Keratinocyte (primary cell): ENCODE data around the gene PLCB3. TPM values are rescaled to one million over a fixed set of nuclear protein-coding genes. Genes with fewer than 3 reads are reported as not detected.

Source experiments
- DNase-seq: peaks from one replicate; pipeline ENCODE4 v3.0.0-alpha.2; 2011; ENCODE audit warnings: low read depth, missing footprints, low spot score
- FAIRE-seq: peaks from 2 replicates; lab custom pipeline; 2011; peaks lifted over from hg19 to GRCh38; lab: Jason Lieb, UNC
- H2AFZ ChIP-seq: 2 replicates; pipeline ENCODE4 v1.6.0; 2012; ENCODE audit warnings: low read length, control low read depth, inconsistent platforms; ENCODE audit not compliant: control insufficient read depth
- H3K27ac ChIP-seq: 2 replicates; pipeline ENCODE4 v1.5.1; 2011; ENCODE audit warnings: low read length; ENCODE audit not compliant: control insufficient read depth, insufficient read depth
- H3K27me3 ChIP-seq: 3 replicates; pipeline ENCODE4 v1.6.0; 2011; ENCODE audit warnings: low read length; ENCODE audit not compliant: control insufficient read depth, insufficient read depth; ENCODE audit errors: extremely low read depth
- H3K36me3 ChIP-seq, 2 experiments: 2 replicates in 1 of 2; 3 replicates in 1 of 2; pipeline ENCODE4 v1.5.1; 2011; ENCODE audit warnings: low read length in 2 of 2, mild to moderate bottlenecking in 1 of 2; ENCODE audit not compliant: control insufficient read depth in 2 of 2, insufficient read depth in 2 of 2; ENCODE audit errors: extremely low read depth in 1 of 2
- H3K4me1 ChIP-seq: 3 replicates; pipeline ENCODE4 v1.5.1; 2011; ENCODE audit warnings: low read length; ENCODE audit not compliant: control insufficient read depth, insufficient read depth; ENCODE audit errors: extremely low read depth
- H3K4me2 ChIP-seq: 3 replicates; pipeline ENCODE4 v1.6.0; 2011; ENCODE audit warnings: low read depth, low read length; ENCODE audit not compliant: control insufficient read depth, insufficient read depth; ENCODE audit errors: extremely low read depth
- H3K4me3 ChIP-seq, 3 experiments: fragments of 200-600 bp in 1 of 3; sonication (generic) in 1 of 3; 2 replicates in 2 of 3; 3 replicates in 1 of 3; pipeline ENCODE4 v1.5.1; 2011 to 2016; ENCODE audit warnings: low read length in 3 of 3, mild to moderate bottlenecking in 3 of 3, control low read depth in 2 of 3, inconsistent platforms in 1 of 3, low read depth in 1 of 3, mixed read lengths in 1 of 3, mixed run types in 1 of 3, moderate library complexity in 1 of 3; ENCODE audit not compliant: control insufficient read depth in 2 of 3, insufficient read depth in 2 of 3; ENCODE audit errors: extremely low read depth in 1 of 3
- H3K79me2 ChIP-seq: 2 replicates; pipeline ENCODE4 v1.6.0; 2012; ENCODE audit warnings: low read length; ENCODE audit not compliant: control insufficient read depth, insufficient read depth
- H3K9ac ChIP-seq: 3 replicates; pipeline ENCODE4 v1.6.0; 2011; ENCODE audit warnings: low read length; ENCODE audit not compliant: control insufficient read depth, insufficient read depth; ENCODE audit errors: extremely low read depth
- H3K9me1 ChIP-seq: 3 replicates; pipeline ENCODE4 v1.6.0; 2011; ENCODE audit warnings: low read length; ENCODE audit not compliant: control insufficient read depth, insufficient read depth; ENCODE audit errors: extremely low read depth
- H3K9me3 ChIP-seq: 2 replicates; pipeline ENCODE4 v1.5.1; 2012; ENCODE audit warnings: low read depth, low read length; ENCODE audit not compliant: control insufficient read depth
- H4K20me1 ChIP-seq: 3 replicates; pipeline ENCODE4 v1.6.0; 2011; ENCODE audit warnings: low read length; ENCODE audit not compliant: control insufficient read depth, insufficient read depth; ENCODE audit errors: extremely low read depth
- CTCF ChIP-seq, 3 experiments: IDR thresholded peaks in 1 of 3; conservative IDR thresholded peaks in 1 of 3; optimal IDR thresholded peaks in 1 of 3; 2 replicates in 2 of 3; 3 replicates in 1 of 3; pipeline versions ENCODE3 to v1.5.1; 2011; ENCODE audit warnings: low read length in 3 of 3, mild to moderate bottlenecking in 3 of 3, moderate library complexity in 2 of 3, control low read depth in 1 of 3, inconsistent platforms in 1 of 3; ENCODE audit not compliant: insufficient read depth in 2 of 3; ENCODE audit errors: extremely low read depth in 1 of 3
- EZH2 ChIP-seq: IDR thresholded peaks from one replicate; pipeline ENCODE4 v1.6.1; 2012; ENCODE audit warnings: inconsistent platforms, mild to moderate bottlenecking, low read length, moderate library complexity
- dilution Hi-C: fragments of 300-500 bp; cut with MboI; formaldehyde crosslinking; loops from one replicate; pipeline ENCODE4 v1.7.0; 2020; ENCODE audit warnings: low sequenced_read_pairs; ENCODE audit not compliant: extremely low pct_ligation_motif_present
- polyA plus RNA-seq, 5 experiments: library from polyadenylated mRNA; depleted of rRNA in 3 of 5; stranded (reverse) in 3 of 5; stranded (forward) in 1 of 5; unstranded in 1 of 5; fragments of >200 nt; gene quantifications; 1 replicate in 1 of 5; 2 replicates in 3 of 5; 3 replicates in 1 of 5; pipeline versions ENCODE4 v1.2.1 to v1.2.3, GENCODE V29; 2011 to 2012; ENCODE audit warnings: missing spikeins in 2 of 5, low read depth in 1 of 5, low replicate concordance in 1 of 5

PLCB3 gene
- polyA plus RNA-seq, 1 donor (not counting 4 experiments of a cell fraction or from before 2014, with no cell fraction given) = 32.5 TPM

- Histone ChIP-seq H3K9ac (peak overlapping the region; percentile 85), H3K36me3 (peaks cover 5% of the 10 kb centered on the region in 2 experiments), H3K4me3 (peak overlapping the region; percentile 83 to 89 (median 88)), H4K20me1 (no peaks in the 10 kb centered on the region), H3K27me3 (no peaks in the 10 kb centered on the region), H3K27ac (no peak overlapping the region), H3K79me2 (peaks cover 18% of the 10 kb centered on the region), H3K4me1 (peaks cover 35% of the 10 kb centered on the region), H2AFZ (no peak overlapping the region), H3K9me1 (no peaks in the 10 kb centered on the region), H3K4me2 (peak overlapping the region; percentile 95), H3K9me3 (no peaks in the 10 kb centered on the region)
- FAIRE-seq (no peak), DNase-seq (no peak)
- TF ChIP-seq CTCF (optimal IDR thresholded peaks at IDR 0.05 in 1 of 3, IDR thresholded peaks at IDR 0.05 in 1 of 3, conservative IDR thresholded peaks at IDR 0.05 in 1 of 3; ENCODE audit: extremely low read depth in 1 of 3, insufficient read depth in 2 of 3, low read length in 3 of 3) (no peak), EZH2 (no peak)
- dilution Hi-C loops = no loop called here
Measured at GRCh38 chr11:64224891-64225607, 26.3 kb upstream of the PLCB3 start.

GRCh38 chr11:64225608-64226506 lies 25.5 kb upstream of the PLCB3 start, which contains the start of the genes NUDT22 and TRPT1:
TSS of gene NUDT22 (plus strand) at chr11:64226274. CDS start at chr11:64226653, 379 bp downstream.
TSS of gene TRPT1 (minus strand) at chr11:64226186. CDS start at chr11:64225860, 326 bp downstream.
- no peak for DNase-seq
- Histone ChIP-seq H3K9me1 (no peaks in the 10 kb centered on the region), H3K27ac (peak within 1 kb of the TSS; percentile 58), H3K27me3 (no peaks in the 10 kb centered on the region), H4K20me1 (no peaks in the 10 kb centered on the region), H3K4me3 (peak within 1 kb of the TSS; percentile 83 to 89 (median 88)), H3K4me1 (peaks cover 38% of the 10 kb centered on the region), H3K9ac (peak within 1 kb of the TSS; percentile 85), H3K9me3 (no peaks in the 10 kb centered on the region), H3K4me2 (peak within 1 kb of the TSS; percentile 95), H3K79me2 (peaks cover 18% of the 10 kb centered on the region), H2AFZ (peak within 1 kb of the TSS; percentile 71), H3K36me3 (peaks cover 5% of the 10 kb centered on the region in 2 experiments)
- dilution Hi-C loops = no loop called here
- TF ChIP-seq CTCF (optimal IDR thresholded peaks at IDR 0.05 in 1 of 3, IDR thresholded peaks at IDR 0.05 in 1 of 3, conservative IDR thresholded peaks at IDR 0.05 in 1 of 3; ENCODE audit: extremely low read depth in 1 of 3, insufficient read depth in 2 of 3, low read length in 3 of 3) = peak; percentile 15 to 40 (median 37)
- no peak for TF ChIP-seq EZH2
- no peak for FAIRE-seq
